ENCODE results near the gene SAMD3. TPM values are rescaled to one million over a fixed set of nuclear protein-coding genes. Genes with fewer than 3 reads are reported as not detected.

The SAMD3 gene
- total and polyA plus RNA-seq, 2 of the 8 experiments (the other 6 are each of a cell fraction or from before 2014, with no cell fraction given) = 1.8 to 1.9 TPM

- H3K23ac ChIP-seq (ENCODE audit: insufficient read length) = no peak overlapping the region
- no peak overlapping the region for H2BK5ac ChIP-seq (ENCODE audit: low read depth, low read length)
- no peaks in the 10 kb centered on the region for H3K79me2 ChIP-seq (ENCODE audit: control insufficient read depth in 1 of 2, insufficient read depth in 2 of 2, low read length in 2 of 2)
- TF ChIP-seq SIX5 (IDR thresholded peaks at IDR 0.05; ENCODE audit: low read depth, low read length) (no peak), CTBP2 (IDR thresholded peaks at IDR 0.05; ENCODE audit: borderline replicate concordance, insufficient read depth, insufficient read length, low read length) (no peak), KDM5A (IDR thresholded peaks at IDR 0.05; ENCODE audit: low read length) (no peak), SUZ12 (IDR thresholded peaks at IDR 0.05; ENCODE audit: low read length) (no peak), SIN3A (conservative IDR thresholded peaks at IDR 0.05 in 1 of 2, IDR thresholded peaks at IDR 0.05 in 1 of 2; ENCODE audit: low read depth in 1 of 2, low read length in 2 of 2) (no peak)
- H3K56ac ChIP-seq (replicated peaks; ENCODE audit: insufficient read length, low read depth, low read length) = no peak overlapping the region
- peaks cover 0 to 4% (median 0%) of the 10 kb centered on the region in 4 experiments; a peak in 2 of 8 replicates for H3K36me3 ChIP-seq (ENCODE audit: control insufficient read depth in 2 of 4, insufficient read depth in 4 of 4, low read length in 3 of 4)
- no peak overlapping the region for H2BK120ac ChIP-seq (replicated peaks; ENCODE audit: low read depth, low read length)
- FAIRE-seq (no peak), DNase-seq (ENCODE audit: low read depth in 1 of 2, low spot score in 2 of 2) (no peak)
- no peaks in the 10 kb centered on the region for H3K79me1 ChIP-seq (ENCODE audit: low read depth, low read length)
- ChIA-PET POLR2A (ENCODE audit: partially characterized antibody) (no interaction called here), CTCF (ENCODE audit: partially characterized antibody) (no interaction called here)
- H4K20me1 ChIP-seq (replicated peaks in 1 of 2; ENCODE audit: control insufficient read depth in 1 of 2, insufficient read depth in 2 of 2, low read length in 2 of 2) = no peaks in the 10 kb centered on the region
- H2AFZ ChIP-seq (ENCODE audit: low read length) = no peak overlapping the region
- H2AK5ac ChIP-seq (ENCODE audit: low read depth, low read length) = no peak overlapping the region
- no peak overlapping the region for H3K14ac ChIP-seq (ENCODE audit: insufficient read length)
- H3K4me2 ChIP-seq (ENCODE audit: insufficient read depth in 1 of 2, low read depth in 2 of 2, low read length in 2 of 2) = no peak overlapping the region
- H3K4me3 ChIP-seq (ENCODE audit: extremely low read depth in 1 of 4, insufficient read depth in 2 of 4, low read depth in 3 of 4, low read length in 4 of 4) = no peak overlapping the region
- no peak overlapping the region for H3K4ac ChIP-seq (replicated peaks; ENCODE audit: insufficient read length, low read depth, low read length)
- H2BK15ac ChIP-seq (ENCODE audit: low read length) = no peak overlapping the region
- H3K9ac ChIP-seq (replicated peaks in 1 of 4; ENCODE audit: extremely low read depth in 1 of 4, low read depth in 3 of 4, low read length in 3 of 4) = no peak overlapping the region
- H2BK12ac ChIP-seq (ENCODE audit: low read depth, low read length) = no peak overlapping the region
- H3K23me2 ChIP-seq (ENCODE audit: low read depth, low read length) = no peaks in the 10 kb centered on the region
- H3K27me3 ChIP-seq (replicated peaks in 1 of 4; ENCODE audit: control insufficient read depth in 3 of 4, extremely low read depth in 1 of 4, insufficient read depth in 3 of 4, low read length in 3 of 4) = no peaks in the 10 kb centered on the region
- H4K5ac ChIP-seq (ENCODE audit: insufficient read length, low read depth, low read length) = no peak overlapping the region
- H3K9me3 ChIP-seq (ENCODE audit: insufficient read depth in 2 of 2, low read depth in 1 of 2, low read length in 1 of 2) = peaks cover 8 to 20% of the 10 kb centered on the region in 2 experiments
- H4K91ac ChIP-seq (replicated peaks; ENCODE audit: insufficient read length, low read length) = no peak overlapping the region
- H3K4me1 ChIP-seq (replicated peaks in 1 of 4; ENCODE audit: control insufficient read depth in 3 of 4, insufficient read depth in 4 of 4, low read length in 3 of 4) = no peaks in the 10 kb centered on the region
- no peak overlapping the region for H2BK20ac ChIP-seq (ENCODE audit: low read length)
- 90 to 100% methylated on average over 1 to 8 of the region's 8 CpGs for WGBS, 2 experiments (ENCODE audit: extremely low coverage in 1 of 2, insufficient coverage in 1 of 2, insufficient read length in 1 of 2, insufficient replicate concordance in 2 of 2, low coverage in 1 of 2, low lambda C conversion rate in 2 of 2, missing lambda C conversion rate in 1 of 2)
- no peak overlapping the region for H3K27ac ChIP-seq (ENCODE audit: low read depth, low read length)
- H4K8ac ChIP-seq (ENCODE audit: extremely low read depth, insufficient read depth, low read length) = no peak overlapping the region
- H3K18ac ChIP-seq (ENCODE audit: extremely low read depth, low read length) = no peak overlapping the region
Observed at GRCh38 chr6:130190701-130191690, 31.8 kb downstream of the SAMD3 start.

All from H1 (cell line).